Activated naive CD4-positive, alpha-beta T cell treated with anti-CD3 and anti-CD28 coated beads, Interleukin-2, amount 50 U/mL, for 24 hours (primary cell): ENCODE data around the gene PAX5.

Experiments
- H3K27ac Mint-ChIP-seq: one replicate; pipeline ENCODE4 v1.8.0; 2021; ENCODE audit warnings: mild to moderate bottlenecking, mixed read lengths
- H3K27me3 Mint-ChIP-seq: one replicate; pipeline ENCODE4 v1.8.0; 2021; ENCODE audit warnings: mixed read lengths
- H3K36me3 Mint-ChIP-seq: one replicate; pipeline ENCODE4 v1.8.0; 2021; ENCODE audit warnings: mixed read lengths
- H3K4me1 Mint-ChIP-seq: one replicate; pipeline ENCODE4 v1.8.0; 2021; ENCODE audit warnings: mixed read lengths
- H3K4me3 Mint-ChIP-seq: one replicate; pipeline ENCODE4 v1.8.0; 2021; ENCODE audit warnings: mild to moderate bottlenecking, mixed read lengths
- H3K9me3 Mint-ChIP-seq: one replicate; pipeline ENCODE4 v1.8.0; 2021; ENCODE audit warnings: mixed read lengths

The PAX5 gene

DNA sequence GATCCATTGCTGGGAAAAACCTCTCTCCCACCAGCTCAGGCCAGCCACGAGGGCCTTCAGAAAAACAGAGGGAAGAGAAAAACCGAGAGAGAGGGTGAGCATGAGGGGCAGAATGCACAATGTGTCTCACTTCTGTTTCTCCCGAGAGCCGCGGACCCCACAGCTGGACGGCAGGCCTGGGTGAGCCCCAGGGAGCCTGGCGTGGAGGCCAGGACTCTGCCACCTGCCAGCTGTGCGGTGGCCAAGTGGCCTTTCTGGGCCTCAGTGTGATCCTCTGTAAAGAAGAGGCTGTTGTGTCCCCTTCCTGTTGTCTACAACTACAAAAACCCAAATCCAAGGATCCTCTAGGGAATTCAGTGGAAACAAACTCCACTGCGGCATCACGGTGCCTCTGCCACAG lies 179.3 kb downstream of the PAX5 start:
- Mint-ChIP-seq H3K27ac (no peak overlapping the region), H3K27me3 (no peaks in the 10 kb centered on the region), H3K9me3 (no peaks in the 10 kb centered on the region), H3K36me3 (no peaks in the 10 kb centered on the region), H3K4me1 (peaks cover 7% of the 10 kb centered on the region), H3K4me3 (no peak overlapping the region)

DNA sequence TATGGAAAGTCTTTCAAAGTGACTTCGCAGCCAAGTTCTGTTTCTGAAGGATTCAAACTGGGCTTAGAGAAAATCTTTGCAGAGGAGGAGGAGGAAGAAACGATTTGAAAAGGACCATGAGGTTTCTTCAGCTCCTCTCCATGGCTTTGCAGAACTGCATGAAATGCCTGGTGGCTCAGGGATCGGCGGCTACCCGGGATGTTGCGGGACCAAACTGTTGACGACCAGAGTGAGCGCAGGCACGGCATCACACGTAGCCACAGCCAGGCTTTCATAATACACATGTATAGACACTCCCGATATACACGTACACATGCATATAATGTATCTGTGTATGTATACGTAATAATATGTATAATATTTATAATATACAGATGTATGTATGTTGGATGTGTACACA lies 180.0 kb downstream of the PAX5 start:
- Mint-ChIP-seq H3K9me3 (no peaks in the 10 kb centered on the region), H3K36me3 (no peaks in the 10 kb centered on the region), H3K4me1 (peaks cover 7% of the 10 kb centered on the region), H3K27me3 (no peaks in the 10 kb centered on the region), H3K27ac (no peak overlapping the region), H3K4me3 (no peak overlapping the region)

DNA sequence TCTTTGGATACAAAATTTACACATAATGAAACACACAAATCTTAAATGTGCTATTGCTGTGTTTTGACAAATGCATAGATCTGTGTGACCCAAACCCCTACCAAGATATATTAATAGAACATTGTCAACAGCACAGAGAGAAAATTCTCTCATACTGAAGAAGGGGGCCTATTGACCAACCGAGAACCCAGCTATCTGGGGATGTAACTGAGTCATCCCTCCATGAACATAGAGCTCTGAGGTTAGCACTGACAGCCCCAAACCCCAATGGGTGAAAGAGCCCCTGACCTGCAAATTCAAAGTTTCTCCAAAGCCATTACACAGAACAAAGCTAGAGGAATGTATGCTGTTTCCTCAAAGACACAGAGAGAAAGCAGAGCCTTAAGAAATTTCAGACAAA lies 180.8 kb downstream of the PAX5 start:
- Mint-ChIP-seq H3K27me3 (no peaks in the 10 kb centered on the region), H3K4me3 (no peak overlapping the region), H3K27ac (no peak overlapping the region)

DNA sequence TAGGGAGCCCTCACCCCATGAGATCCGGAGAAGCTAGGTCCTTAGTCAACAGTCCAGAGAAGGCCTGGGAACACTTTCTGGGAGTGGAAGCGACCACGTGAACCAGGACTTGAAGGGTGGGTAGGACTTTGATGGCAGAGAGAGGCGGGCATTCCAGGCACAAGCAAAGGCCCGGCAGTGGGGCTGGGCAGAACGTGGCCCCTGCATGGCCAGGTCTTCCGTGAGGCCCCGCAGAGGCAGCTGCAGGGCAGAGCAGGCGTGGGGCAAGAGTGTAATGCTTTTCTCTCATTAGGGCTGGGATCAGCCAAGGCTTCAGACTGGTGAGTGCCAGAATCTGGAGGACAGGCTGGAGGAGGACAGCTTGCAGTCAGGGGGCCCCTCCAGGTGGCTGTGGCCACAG lies 184.1 kb downstream of the PAX5 start:
- Mint-ChIP-seq H3K27me3 (no peaks in the 10 kb centered on the region), H3K4me3 (no peak overlapping the region), H3K36me3 (no peaks in the 10 kb centered on the region), H3K27ac (no peak overlapping the region), H3K4me1 (no peaks in the 10 kb centered on the region), H3K9me3 (no peaks in the 10 kb centered on the region)

More for the DNA sequence above, 180.8 kb downstream of the PAX5 start:
- H3K36me3 Mint-ChIP-seq = no peaks in the 10 kb centered on the region
- peaks cover 7% of the 10 kb centered on the region for H3K4me1 Mint-ChIP-seq
- no peaks in the 10 kb centered on the region for H3K9me3 Mint-ChIP-seq

DNA sequence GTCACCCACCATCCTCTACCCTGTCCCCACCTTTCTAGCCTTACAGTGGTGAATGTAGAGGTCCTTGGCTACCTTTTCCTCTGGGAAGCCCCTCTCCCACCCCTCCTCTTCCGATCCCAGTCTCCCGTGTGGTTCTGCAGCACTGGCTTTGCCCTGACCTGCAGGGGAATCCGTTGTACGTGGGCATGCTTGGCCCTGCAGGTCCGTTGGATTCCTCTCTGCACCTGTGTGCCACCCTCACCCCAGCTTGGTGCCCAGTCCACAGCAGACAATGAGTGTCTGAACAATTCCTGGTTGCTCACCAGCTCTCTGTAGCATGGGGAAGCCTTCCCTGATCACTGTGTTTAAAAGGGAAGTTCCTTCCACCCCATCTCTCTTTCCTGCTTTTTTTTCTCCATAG lies 185.1 kb downstream of the PAX5 start:
- Mint-ChIP-seq H3K27ac (peak overlapping the region; percentile 57), H3K36me3 (no peaks in the 10 kb centered on the region), H3K9me3 (no peaks in the 10 kb centered on the region), H3K27me3 (no peaks in the 10 kb centered on the region), H3K4me1 (no peaks in the 10 kb centered on the region), H3K4me3 (no peak overlapping the region)

DNA sequence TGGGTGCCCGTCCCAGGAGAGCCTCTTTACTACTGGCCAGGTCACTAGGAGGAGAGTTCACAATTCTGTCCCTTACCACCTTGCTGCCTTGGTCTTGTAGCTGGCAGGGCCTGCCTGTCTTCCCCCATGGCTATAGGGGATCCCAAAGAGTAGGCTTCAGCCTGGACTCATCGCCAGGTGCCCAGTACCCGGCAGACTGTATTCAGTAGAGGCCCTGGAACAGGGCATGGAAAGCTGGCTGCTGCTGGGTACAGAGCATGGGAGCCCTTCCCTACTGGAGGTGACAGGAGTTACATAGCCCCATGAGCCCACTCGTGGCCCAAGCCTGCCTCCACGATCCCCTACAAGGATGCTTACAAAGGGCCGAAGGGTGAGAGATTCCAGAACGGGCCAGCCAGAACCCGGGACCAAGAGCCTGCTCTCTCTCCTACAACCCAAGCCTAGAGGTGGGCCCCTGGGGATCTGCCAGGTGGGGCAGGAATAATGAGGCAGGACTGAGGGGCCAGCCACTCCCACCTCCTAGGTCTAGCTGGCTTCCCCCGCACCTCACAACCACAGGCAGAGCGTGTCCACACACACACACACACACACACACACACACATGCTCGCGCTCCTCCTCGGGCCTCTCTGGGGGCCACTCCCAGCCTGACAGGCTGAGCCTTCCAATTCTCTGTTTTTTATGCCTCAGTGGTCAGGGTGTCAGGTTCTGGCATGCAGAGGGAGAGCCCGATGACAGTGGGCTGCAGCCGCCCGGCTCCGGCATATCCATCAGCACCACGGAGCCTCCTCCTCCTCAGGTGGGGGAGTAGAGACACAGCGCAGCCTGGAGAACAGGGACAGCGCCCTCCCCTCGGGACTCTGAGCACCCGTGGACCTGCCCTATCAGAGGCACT lies 186.0 kb downstream of the PAX5 start:
- Mint-ChIP-seq H3K27ac (no peak overlapping the region), H3K36me3 (no peaks in the 10 kb centered on the region), H3K4me3 (no peak overlapping the region)

DNA sequence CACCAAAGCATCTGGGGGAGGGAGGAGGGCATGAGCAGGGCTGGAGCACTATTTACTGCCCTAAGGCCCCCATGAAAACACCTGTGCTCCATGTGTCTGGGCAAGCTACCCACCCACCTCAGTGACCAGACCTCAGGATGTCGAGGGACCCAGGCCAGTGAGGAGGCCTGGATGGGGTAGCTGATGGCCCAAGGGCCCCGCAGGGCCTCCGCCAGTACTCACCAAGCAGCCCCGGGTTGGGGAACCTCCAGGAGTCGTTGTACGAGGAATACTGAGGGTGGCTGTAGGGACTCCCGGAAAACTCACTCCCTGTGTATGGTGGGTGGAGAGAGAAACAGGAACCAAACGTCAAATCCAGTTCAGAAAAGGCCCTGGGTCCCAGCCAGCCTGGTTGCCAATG lies 187.4 kb downstream of the PAX5 start:
- no peaks in the 10 kb centered on the region for H3K9me3 Mint-ChIP-seq
- no peaks in the 10 kb centered on the region for H3K36me3 Mint-ChIP-seq
- no peak overlapping the region for H3K4me3 Mint-ChIP-seq
- H3K27me3 Mint-ChIP-seq = no peaks in the 10 kb centered on the region
- H3K4me1 Mint-ChIP-seq = no peaks in the 10 kb centered on the region
- no peak overlapping the region for H3K27ac Mint-ChIP-seq

More for the DNA sequence above, 186.0 kb downstream of the PAX5 start:
- H3K27me3 Mint-ChIP-seq = no peaks in the 10 kb centered on the region
- no peaks in the 10 kb centered on the region for H3K9me3 Mint-ChIP-seq
- no peaks in the 10 kb centered on the region for H3K4me1 Mint-ChIP-seq

DNA sequence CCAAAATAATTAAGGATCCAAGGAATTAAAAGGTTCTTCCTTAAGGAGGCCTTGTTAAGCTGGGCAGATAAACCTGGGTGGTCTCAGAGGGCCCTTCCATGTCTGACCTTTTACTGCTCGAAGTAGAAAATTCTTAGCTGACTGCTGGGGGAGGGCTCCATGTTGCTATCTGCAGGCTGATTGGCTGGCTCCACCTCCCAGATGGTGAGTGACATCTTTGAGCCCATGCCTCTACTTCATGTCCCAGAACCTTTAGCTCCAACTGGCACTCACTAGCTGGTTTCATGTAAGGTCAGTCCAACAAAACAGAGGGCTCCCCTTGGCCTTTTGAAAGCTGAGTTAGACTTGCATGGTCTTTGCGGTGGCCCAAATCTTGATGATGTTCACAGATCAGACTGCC lies 188.2 kb downstream of the PAX5 start:
- Mint-ChIP-seq H3K27ac (no peak overlapping the region), H3K9me3 (no peaks in the 10 kb centered on the region), H3K27me3 (no peaks in the 10 kb centered on the region), H3K4me1 (no peaks in the 10 kb centered on the region), H3K36me3 (no peaks in the 10 kb centered on the region), H3K4me3 (no peak overlapping the region)

DNA sequence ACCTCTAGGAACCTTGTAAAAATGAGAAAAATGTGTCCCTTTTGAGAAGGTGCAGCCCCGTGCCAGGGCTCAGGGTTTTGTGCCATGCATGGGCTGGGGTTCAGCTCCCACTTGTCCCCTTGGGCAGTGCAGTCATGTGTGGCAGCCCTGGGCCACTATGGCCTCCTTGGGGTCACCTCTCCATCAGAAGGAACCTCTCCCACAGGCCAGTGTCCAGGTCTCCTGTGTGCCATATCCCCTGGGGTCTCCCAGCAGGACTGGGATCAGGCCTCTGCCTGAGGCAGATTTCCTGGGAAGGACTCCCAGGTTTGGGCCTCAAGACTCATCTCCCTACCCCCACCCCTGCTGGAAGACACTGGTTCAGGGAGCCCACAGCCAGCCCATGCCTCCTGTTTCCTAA lies 189.1 kb downstream of the PAX5 start:
- no peaks in the 10 kb centered on the region for H3K9me3 Mint-ChIP-seq
- no peak overlapping the region for H3K4me3 Mint-ChIP-seq
- H3K27ac Mint-ChIP-seq = no peak overlapping the region

DNA sequence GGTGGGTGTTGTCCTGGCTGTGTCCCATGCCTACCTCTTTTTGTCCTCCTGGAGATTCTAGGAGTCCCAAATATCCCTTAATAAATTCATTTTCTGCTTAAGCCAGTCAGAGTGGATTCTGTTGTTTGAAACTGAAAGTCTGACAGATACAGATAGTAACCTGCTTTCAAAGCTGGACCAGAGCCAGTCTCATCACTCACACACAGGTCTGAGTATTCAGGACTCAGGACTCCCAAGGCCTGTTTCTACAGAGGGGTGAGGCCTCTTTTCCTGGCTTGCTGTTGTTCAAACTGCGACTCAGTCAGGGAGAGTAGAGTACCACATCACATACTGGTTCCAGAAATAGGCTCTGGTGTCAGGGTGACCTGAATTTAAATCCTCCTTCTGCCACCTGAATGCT lies 190.1 kb downstream of the PAX5 start:
- no peak overlapping the region for H3K27ac Mint-ChIP-seq
- H3K36me3 Mint-ChIP-seq = no peaks in the 10 kb centered on the region
- H3K4me1 Mint-ChIP-seq = no peaks in the 10 kb centered on the region
- H3K9me3 Mint-ChIP-seq = no peaks in the 10 kb centered on the region
- H3K4me3 Mint-ChIP-seq = no peak overlapping the region
- no peaks in the 10 kb centered on the region for H3K27me3 Mint-ChIP-seq

More for the DNA sequence above, 189.1 kb downstream of the PAX5 start:
- Mint-ChIP-seq H3K4me1 (no peaks in the 10 kb centered on the region), H3K27me3 (no peaks in the 10 kb centered on the region), H3K36me3 (no peaks in the 10 kb centered on the region)

DNA sequence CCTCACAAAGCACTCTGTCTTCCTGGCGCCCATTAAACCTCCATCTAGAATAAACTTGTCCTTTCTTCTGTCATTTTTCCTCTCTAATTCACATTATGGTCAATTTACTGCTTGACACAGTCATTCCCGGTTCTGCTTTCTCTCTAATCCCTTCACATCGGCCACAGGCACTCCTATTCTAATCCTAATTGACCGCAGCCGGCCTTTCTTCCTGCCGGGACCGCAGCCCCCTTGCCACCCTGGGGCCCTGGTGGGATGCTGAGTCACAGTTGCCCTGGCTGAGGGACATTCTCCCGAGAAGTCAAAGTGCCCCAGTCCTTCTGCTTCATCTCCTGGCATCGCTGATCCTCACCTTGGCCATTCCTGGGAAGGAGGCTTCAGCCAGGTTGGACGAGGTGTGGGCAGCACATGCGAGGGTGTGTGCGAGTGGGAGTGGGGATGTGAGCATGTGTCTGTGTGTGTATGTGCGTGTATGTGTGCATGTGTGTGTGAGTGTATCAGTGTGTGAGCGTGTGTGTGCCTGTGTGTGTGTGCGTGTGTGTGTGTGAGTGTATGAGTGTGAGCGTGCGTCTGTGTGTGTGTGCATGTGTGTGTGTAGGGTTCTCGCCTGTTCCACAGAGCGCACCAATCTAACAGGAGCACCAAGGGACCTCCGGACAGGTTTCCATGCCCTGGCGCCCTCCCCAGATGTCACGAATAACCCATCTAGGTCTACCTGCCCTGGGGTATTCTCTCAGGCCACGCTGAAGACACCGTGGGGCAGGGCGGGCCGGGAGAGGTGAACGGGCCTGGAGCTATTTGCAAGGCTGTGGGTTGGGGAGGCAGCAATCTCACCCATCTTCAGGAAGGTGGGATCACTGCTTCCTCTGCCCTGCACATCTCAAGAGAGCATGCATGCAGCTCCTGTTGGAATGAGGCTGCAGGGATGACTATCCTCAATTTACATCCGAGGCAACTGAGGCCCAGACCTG lies 191.2 kb downstream of the PAX5 start:
- H3K4me3 Mint-ChIP-seq = no peak overlapping the region
- no peaks in the 10 kb centered on the region for H3K27me3 Mint-ChIP-seq
- no peaks in the 10 kb centered on the region for H3K4me1 Mint-ChIP-seq
- H3K36me3 Mint-ChIP-seq = no peaks in the 10 kb centered on the region
- no peaks in the 10 kb centered on the region for H3K9me3 Mint-ChIP-seq
- no peak overlapping the region for H3K27ac Mint-ChIP-seq

DNA sequence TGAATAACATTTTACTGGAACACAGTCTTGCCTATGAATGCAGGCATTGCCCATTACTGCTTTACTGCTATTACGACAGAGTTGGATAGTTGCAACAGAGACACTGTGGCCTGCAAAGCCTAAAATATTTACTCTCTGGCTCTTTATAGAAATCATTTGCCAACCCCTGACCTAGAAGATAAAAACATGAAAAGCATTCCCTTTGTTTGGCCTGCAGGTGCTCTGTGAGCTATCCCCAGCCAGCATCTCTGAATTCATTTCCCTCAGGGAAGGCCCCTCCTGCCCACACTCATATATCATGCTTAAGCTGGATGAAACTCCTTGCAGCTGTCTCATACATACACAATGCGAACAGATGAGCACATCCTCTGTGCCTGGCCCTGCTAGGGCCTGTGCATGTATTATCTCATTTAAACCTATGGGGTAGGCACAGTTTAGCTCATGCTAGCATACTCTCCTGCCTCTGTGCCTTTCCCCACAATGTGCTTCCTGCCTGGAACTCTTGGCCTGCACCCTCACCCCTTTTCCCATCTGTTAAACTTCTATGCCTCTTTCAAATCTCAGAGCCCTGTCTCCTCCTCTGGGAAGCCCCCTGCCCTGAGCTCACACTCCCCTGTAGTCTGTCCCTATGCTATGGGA lies 193.1 kb downstream of the PAX5 start:
- no peak overlapping the region for H3K4me3 Mint-ChIP-seq
- H3K27me3 Mint-ChIP-seq = no peaks in the 10 kb centered on the region
- H3K4me1 Mint-ChIP-seq = no peaks in the 10 kb centered on the region
- no peak overlapping the region for H3K27ac Mint-ChIP-seq
- no peaks in the 10 kb centered on the region for H3K36me3 Mint-ChIP-seq
- no peaks in the 10 kb centered on the region for H3K9me3 Mint-ChIP-seq

DNA sequence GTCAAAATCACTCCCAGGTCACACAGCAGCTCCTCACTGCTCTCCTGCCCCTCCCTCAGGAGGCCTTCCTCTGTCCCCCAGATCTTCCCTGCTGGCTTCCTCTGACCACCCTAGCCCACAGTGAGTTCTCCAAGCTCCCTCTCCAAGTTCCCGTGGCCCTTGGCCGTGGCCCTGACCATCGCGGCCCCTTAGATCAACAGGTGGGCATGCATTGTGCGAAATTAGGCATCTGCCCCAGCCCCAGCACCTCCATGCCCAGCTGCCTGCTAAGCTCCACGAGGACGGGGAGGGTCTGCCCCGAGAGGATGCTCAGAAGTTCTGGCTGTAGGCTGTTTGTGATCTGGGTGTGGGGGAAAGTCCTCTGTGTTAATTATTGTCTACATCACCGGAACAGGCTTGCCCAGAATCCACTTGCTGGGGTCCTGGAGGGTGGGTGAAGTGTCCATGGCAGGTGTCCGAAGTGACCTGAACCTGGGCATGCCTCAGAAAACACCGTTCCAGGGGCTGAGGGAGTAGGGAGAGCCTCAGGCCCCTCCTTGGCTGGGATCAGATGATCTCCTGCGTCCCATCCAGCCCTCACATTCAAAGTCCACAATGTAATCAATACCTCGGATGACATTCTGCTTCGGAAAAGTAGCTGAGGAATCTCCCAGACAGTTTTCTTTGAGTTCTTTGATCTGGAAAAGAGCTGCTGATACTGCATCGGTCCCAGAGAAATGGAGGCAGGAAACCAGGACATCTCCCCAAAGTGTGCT lies 194.8 kb downstream of the PAX5 start:
- Mint-ChIP-seq H3K4me1 (no peaks in the 10 kb centered on the region), H3K27ac (no peak overlapping the region), H3K27me3 (no peaks in the 10 kb centered on the region), H3K36me3 (no peaks in the 10 kb centered on the region), H3K9me3 (no peaks in the 10 kb centered on the region), H3K4me3 (no peak overlapping the region)

DNA sequence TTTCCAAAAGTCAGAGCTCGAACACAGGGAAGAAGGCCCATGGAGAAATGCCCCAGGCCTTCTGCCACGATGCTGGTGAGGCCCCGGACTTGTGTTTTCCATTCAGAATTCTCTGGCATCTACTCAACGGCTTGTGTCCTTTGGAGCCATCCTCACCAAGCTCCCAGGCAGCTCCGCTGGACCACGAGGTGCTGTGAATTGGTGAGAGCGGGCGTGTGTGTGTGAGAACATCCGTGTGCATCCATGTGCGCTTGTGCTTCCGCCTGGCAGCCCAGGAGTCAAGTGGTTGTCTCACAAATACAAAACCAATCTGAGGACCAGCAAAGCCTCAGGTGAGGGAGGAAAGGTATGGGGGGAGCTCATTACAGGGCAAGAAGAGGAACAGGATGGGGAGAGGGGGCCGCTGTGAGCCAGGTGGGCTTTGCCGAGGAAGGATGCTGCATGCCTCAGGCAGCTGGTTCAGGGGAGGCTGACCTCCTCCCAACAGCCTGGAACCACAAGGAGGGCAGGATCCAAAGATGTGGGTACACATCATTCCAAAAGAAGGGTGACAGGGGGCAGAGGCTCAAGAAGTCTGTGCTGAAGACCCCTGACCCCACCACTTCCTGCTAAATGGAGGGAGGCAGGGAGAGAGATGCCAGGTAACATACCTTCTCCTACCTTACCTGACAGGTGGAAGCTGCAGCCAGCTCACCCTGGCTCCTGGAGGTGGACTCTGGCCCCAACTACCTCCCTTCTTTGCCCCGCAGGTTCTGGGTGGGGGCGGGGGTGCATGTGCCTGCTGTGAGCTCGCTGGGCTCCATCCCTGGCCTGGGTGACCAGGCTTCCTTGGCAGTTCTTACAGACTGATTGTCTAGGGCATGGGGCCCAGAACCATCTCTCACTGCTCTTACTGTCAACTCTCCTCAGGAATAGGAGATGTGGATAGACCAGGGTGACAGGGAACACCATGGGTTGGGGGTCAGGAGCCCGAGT lies 196.3 kb downstream of the PAX5 start:
- H3K27me3 Mint-ChIP-seq = no peaks in the 10 kb centered on the region
- no peaks in the 10 kb centered on the region for H3K4me1 Mint-ChIP-seq
- no peak overlapping the region for H3K27ac Mint-ChIP-seq
- H3K9me3 Mint-ChIP-seq = no peaks in the 10 kb centered on the region
- H3K4me3 Mint-ChIP-seq = no peak overlapping the region
- H3K36me3 Mint-ChIP-seq = no peaks in the 10 kb centered on the region
